Mesothelial cell of epicardium (in vitro differentiated cells): ENCODE results near the gene CYP2A7. TPM values are rescaled to one million over a fixed set of nuclear protein-coding genes. Genes with fewer than 3 reads are reported as not detected.
"Not testable (repeated sequence)": the region's sequence is repeated elsewhere in the genome, so short reads cannot be mapped to it uniquely, and the experiment has no call there.

ENCODE experiments used
- DNase-seq, 2 experiments: peaks; one replicate each; pipeline ENCODE4 v3.0.0; 2021; ENCODE audit warnings: low spot score in 2 of 2; ENCODE audit not compliant: unreplicated experiment in 2 of 2
- H3K27ac Mint-ChIP-seq: 2 replicates; pipeline ENCODE4 v1.8.0; 2021; ENCODE audit warnings: mixed read lengths
- H3K27me3 Mint-ChIP-seq: 2 replicates; pipeline ENCODE4 v1.8.0; 2021; ENCODE audit warnings: low read depth, mixed read lengths
- H3K36me3 Mint-ChIP-seq: 2 replicates; pipeline ENCODE4 v1.8.0; 2021; ENCODE audit warnings: mixed read lengths
- H3K4me1 Mint-ChIP-seq: 2 replicates; pipeline ENCODE4 v1.8.0; 2021; ENCODE audit warnings: mixed read lengths
- H3K4me3 Mint-ChIP-seq: 2 replicates; pipeline ENCODE4 v1.8.0; 2021; ENCODE audit warnings: mild to moderate bottlenecking, moderate library complexity, mixed read lengths
- H3K9me3 Mint-ChIP-seq: 2 replicates; pipeline ENCODE4 v1.8.0; 2021; ENCODE audit warnings: mixed read lengths
- total RNA-seq: library from RNA; stranded (reverse); gene quantifications from 3 replicates; pipeline ENCODE4 v1.2.1, GENCODE V29; 2021
- TF ChIP-seq, protein P1 (sequence below): fragments of 200-600 bp; sonication (generic); IDR thresholded peaks from one replicate; pipeline ENCODE4 v1.5.0; 2021; ENCODE audit warnings: antibody characterized with exemption; ENCODE audit not compliant: unreplicated experiment

The CYP2A7 gene
- total RNA-seq, 1 donor from 2014 or later, result not detected

- peaks cover 4% of the 10 kb centered on the region for H3K4me1 Mint-ChIP-seq
- H3K27ac Mint-ChIP-seq, result no peak overlapping the region
- H3K4me3 Mint-ChIP-seq, result no peak overlapping the region
- H3K9me3 Mint-ChIP-seq, result peaks cover 6% of the 10 kb centered on the region
- TF ChIP-seq, protein P1, sequence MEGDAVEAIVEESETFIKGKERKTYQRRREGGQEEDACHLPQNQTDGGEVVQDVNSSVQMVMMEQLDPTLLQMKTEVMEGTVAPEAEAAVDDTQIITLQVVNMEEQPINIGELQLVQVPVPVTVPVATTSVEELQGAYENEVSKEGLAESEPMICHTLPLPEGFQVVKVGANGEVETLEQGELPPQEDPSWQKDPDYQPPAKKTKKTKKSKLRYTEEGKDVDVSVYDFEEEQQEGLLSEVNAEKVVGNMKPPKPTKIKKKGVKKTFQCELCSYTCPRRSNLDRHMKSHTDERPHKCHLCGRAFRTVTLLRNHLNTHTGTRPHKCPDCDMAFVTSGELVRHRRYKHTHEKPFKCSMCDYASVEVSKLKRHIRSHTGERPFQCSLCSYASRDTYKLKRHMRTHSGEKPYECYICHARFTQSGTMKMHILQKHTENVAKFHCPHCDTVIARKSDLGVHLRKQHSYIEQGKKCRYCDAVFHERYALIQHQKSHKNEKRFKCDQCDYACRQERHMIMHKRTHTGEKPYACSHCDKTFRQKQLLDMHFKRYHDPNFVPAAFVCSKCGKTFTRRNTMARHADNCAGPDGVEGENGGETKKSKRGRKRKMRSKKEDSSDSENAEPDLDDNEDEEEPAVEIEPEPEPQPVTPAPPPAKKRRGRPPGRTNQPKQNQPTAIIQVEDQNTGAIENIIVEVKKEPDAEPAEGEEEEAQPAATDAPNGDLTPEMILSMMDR, result no peak
- H3K36me3 Mint-ChIP-seq, result no peaks in the 10 kb centered on the region
- DNase-seq, result no peak
- peaks cover 29% of the 10 kb centered on the region for H3K27me3 Mint-ChIP-seq
These were observed 14.3 kb downstream of the CYP2A7 start for GRCh38 chr19:40867701-40868100.

- H3K36me3 Mint-ChIP-seq, H3K9me3 Mint-ChIP-seq: not testable (repeated sequence)
These were observed 17.1 kb downstream of the CYP2A7 start for GRCh38 chr19:40864739-40865496.

DNA sequence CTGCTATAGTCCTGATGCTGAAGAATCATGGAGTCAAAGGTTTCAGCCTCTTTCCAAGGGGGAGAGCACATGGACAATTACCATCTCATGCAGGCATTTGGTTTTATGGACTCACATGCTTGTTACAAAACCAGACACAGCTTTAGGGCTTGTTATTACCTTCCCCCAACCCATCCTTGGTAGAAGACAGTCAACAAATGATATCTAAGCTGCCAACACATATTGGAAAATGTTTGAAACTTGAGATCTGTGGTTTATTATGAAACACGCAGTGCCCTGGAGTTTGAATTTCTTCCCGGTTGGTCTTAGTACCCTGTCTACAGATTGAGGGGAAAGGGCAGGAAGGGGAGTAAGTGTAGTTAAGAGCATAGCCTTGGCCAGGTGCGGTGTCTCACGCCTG is 19.2 kb downstream of the CYP2A7 start:
- DNase-seq, result no peak
- Mint-ChIP-seq H3K4me1 (peaks cover 4% of the 10 kb centered on the region), H3K9me3 (no peaks in the 10 kb centered on the region), H3K36me3 (no peaks in the 10 kb centered on the region), H3K27ac (no peak overlapping the region), H3K27me3 (peaks cover 7% of the 10 kb centered on the region), H3K4me3 (no peak overlapping the region)
- TF ChIP-seq, protein P1, result no peak

More at GRCh38 chr19:40864739-40865496, 17.1 kb downstream of the CYP2A7 start:
- not testable (repeated sequence) for DNase-seq, H3K4me1 Mint-ChIP-seq, H3K4me3 Mint-ChIP-seq, H3K27me3 Mint-ChIP-seq
- H3K27ac Mint-ChIP-seq, result peak overlapping the region; percentile 32

DNA sequence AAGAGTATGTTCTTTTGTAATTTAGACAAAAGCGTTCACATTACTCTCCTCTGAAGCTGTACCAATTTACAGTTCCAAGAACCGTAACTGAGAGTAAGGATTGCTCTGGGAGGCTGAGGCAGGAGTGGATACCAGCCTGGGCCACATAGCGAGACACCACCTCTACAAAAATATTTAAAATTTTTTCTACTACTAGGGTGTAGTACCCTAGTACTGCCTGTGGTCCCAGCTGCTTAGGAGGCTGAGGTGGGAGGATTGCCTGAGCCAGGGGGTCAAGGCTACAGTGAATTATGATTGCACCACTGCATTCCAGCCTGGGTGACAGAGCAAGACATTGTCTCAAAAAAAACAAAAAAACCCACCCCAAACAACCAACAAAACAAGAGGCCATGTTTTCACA is 19.7 kb downstream of the CYP2A7 start:
- TF ChIP-seq, protein P1, result peak; percentile 39
- Mint-ChIP-seq H3K4me3 (no peak overlapping the region), H3K36me3 (no peaks in the 10 kb centered on the region), H3K9me3 (no peaks in the 10 kb centered on the region), H3K4me1 (peaks cover 4% of the 10 kb centered on the region), H3K27ac (no peak overlapping the region), H3K27me3 (peaks cover 5% of the 10 kb centered on the region)
- DNase-seq, result no peak

DNA sequence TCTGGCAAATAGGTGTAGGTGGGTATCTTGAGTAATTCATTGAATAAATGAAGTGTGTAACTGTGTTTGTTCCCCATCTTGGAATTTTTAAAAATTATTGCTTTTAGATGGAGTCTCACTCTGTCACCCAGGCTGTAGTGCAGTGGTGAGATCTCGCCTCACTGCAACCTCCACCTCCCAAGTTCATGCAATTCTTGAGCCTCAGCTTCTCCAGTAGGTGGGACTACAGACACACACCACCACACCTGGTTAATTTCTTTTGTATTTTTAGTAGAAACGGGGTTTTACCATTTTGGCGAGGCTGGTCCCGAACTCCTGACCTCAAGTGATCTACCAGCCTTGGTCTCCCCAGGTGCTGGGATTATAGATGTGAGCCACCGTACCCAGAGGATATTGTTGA is 23.9 kb downstream of the CYP2A7 start:
- TF ChIP-seq, protein P1, result no peak
- no peak for DNase-seq
- no peaks in the 10 kb centered on the region for H3K36me3 Mint-ChIP-seq
- H3K4me3 Mint-ChIP-seq, result no peak overlapping the region
- H3K27me3 Mint-ChIP-seq, result peaks cover 8% of the 10 kb centered on the region
- H3K9me3 Mint-ChIP-seq, result no peaks in the 10 kb centered on the region
- peaks cover 4% of the 10 kb centered on the region for H3K4me1 Mint-ChIP-seq
- no peak overlapping the region for H3K27ac Mint-ChIP-seq

- H3K4me1 Mint-ChIP-seq, DNase-seq, H3K4me3 Mint-ChIP-seq, H3K27ac Mint-ChIP-seq, H3K36me3 Mint-ChIP-seq, H3K9me3 Mint-ChIP-seq: not testable (repeated sequence)
- peaks cover 54% of the 10 kb centered on the region for H3K27me3 Mint-ChIP-seq
These were observed 29.4 kb downstream of the CYP2A7 start for GRCh38 chr19:40852467-40853152.

DNA sequence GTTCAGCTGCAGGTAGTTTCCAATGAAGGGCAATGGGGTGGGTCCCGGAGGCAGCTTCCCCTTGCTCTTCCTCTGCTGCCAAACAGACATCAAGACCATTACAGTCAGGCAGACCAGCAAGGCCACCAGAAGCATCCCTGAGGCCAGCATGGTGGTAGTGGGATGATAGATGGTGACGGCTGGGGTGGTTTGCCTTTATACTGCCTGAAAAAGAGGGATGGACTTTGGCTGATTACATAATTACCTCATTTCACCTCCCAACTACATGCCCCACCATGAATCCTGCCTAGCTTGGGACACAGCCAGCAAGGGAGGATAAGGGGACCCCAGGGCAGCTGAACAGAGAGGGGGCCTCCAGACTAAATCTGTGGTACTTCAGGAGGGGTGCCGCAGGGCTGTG is 31.8 kb downstream of the CYP2A7 start, which contains the start of gene CYP2A6:
CYP2A6 (minus strand) TSS at position 171 of the 400 bp plus-strand sequence; CDS start at position 150, 21 bp downstream.
- not testable (repeated sequence) for H3K9me3 Mint-ChIP-seq, H3K27ac Mint-ChIP-seq, H3K4me3 Mint-ChIP-seq, DNase-seq, H3K4me1 Mint-ChIP-seq, H3K36me3 Mint-ChIP-seq
- peaks cover 75% of the 10 kb centered on the region for H3K27me3 Mint-ChIP-seq

DNA sequence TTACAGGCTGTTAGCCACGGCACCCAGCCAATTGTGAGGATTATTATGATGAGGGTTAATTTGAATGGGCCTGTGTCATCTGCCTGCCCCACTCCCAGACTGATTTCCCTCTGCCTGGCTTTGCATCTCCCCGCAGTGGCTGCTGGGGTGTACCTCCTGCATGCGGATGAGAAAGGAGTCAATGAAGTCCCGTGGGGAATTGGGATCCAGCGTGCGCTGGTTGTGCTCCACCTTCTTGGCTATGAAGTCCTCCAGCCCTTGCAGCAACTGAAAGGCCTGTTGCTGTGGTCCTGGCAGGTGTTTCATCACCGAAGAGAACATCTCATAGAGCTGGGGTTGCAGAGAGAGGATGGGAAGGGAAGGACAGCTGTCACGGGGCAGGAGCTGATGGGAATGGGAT is 35.3 kb downstream of the CYP2A7 start:
- not testable (repeated sequence) for H3K4me1 Mint-ChIP-seq, H3K27ac Mint-ChIP-seq, H3K4me3 Mint-ChIP-seq, DNase-seq, H3K36me3 Mint-ChIP-seq, H3K9me3 Mint-ChIP-seq
- H3K27me3 Mint-ChIP-seq, result peaks cover 79% of the 10 kb centered on the region

DNA sequence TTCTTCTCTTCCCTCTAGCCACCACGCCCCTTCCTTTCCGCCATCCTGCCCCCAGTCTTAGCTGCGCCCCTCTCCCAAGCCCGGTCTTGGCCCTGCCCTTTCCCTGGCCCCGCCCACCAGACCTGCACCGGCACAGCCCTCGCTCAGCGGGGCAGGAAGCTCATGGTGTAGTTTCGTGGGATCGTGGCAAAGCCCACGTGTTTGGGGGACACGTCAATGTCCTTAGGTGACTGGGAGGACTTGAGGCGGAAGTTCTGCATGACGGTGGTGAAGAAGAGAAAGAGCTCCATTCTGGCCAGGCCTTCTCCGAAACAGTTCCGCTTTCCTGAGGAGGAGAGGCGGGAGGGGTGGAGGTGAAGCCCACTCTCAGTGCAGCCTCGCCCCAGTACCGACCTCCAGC is 38.4 kb downstream of the CYP2A7 start:
- H3K36me3 Mint-ChIP-seq, H3K27ac Mint-ChIP-seq, H3K9me3 Mint-ChIP-seq, DNase-seq, H3K4me1 Mint-ChIP-seq: not testable (repeated sequence)
- H3K27me3 Mint-ChIP-seq, result peaks cover 71% of the 10 kb centered on the region
- peak overlapping the region; percentile 64 for H3K4me3 Mint-ChIP-seq
